Measurements from ENCODE around the gene MACO1.

The MACO1 gene

DNA sequence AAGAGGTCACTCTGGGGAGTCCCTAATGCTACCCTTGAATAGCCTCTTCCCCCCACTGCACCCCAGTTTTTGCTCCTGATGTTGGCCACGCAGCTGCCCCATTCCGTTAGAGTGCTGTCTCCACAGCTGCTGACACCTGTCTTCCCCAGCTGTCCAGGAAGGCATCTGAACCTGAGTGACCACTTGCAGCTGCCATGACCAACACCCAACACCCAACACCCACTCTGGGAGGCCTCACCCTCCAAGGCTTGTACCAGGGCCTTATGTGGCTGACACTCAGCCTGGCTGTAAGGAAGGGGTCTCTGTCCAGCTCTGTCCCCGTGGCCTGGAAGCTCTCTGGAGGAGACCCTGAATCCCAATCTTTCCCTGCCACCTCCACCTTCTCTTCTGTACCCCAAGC is 86.0 kb downstream of the MACO1 start:
- Histone ChIP-seq H3K9me3 (no peaks in the 10 kb centered on the region), H3K27ac (no peak overlapping the region), H3K4me1 (no peaks in the 10 kb centered on the region), H3K36me3 (no peaks in the 10 kb centered on the region), H3K4me3 (no peak overlapping the region), H3K27me3 (no peaks in the 10 kb centered on the region)
- TF ChIP-seq, protein P1, sequence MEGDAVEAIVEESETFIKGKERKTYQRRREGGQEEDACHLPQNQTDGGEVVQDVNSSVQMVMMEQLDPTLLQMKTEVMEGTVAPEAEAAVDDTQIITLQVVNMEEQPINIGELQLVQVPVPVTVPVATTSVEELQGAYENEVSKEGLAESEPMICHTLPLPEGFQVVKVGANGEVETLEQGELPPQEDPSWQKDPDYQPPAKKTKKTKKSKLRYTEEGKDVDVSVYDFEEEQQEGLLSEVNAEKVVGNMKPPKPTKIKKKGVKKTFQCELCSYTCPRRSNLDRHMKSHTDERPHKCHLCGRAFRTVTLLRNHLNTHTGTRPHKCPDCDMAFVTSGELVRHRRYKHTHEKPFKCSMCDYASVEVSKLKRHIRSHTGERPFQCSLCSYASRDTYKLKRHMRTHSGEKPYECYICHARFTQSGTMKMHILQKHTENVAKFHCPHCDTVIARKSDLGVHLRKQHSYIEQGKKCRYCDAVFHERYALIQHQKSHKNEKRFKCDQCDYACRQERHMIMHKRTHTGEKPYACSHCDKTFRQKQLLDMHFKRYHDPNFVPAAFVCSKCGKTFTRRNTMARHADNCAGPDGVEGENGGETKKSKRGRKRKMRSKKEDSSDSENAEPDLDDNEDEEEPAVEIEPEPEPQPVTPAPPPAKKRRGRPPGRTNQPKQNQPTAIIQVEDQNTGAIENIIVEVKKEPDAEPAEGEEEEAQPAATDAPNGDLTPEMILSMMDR (IDR thresholded peaks at IDR 0.05), result no peak
- DNase-seq, result no peak
- intact Hi-C loops (cut with DNase I; ENCODE audit: low total_unique reads), result no loop called here

DNA sequence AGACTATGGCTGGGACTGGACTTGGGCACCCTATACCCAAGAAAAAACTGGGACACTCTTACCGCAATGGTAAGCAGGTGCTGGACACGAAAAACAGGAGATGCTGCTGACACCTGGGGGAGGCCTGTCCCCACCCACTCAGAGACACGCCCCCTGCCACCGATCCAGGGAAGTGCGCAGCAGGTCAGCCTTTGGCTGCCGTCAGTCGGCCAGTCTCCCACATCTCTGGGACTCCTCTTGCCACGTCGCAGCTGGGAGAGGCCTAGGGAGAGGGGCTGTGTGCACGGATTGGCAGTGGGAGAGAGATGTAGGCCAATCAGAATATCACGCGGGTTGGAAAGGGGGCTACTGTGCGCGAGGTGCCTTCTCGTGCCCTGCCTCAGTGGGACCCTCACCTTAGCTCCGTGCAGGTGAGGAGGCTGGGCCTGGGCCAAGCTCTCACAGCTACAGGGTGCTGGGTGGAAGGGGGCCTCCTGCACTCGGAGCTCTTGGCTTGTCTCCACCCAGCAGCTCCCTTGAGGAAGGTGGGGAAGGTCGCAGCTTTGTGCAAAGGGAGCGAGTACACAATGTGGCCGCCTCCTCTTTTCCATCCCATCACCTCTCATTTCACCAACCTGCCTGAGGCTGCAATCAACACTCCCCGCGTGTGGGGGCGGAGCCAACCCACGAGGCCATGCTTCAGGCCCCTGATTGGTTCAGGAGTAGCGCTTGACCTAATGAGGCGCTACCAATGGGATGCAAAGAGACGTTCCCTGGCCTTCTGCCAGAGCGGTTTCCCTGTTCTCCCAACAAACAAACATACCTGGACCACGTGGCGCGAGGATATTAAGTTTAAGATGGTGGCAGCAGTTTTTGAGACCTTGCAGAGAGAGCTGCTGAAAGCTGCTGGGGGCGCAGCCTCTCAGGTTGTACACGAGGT is 87.0 kb downstream of the MACO1 start:
- TF ChIP-seq, protein P1 (IDR thresholded peaks at IDR 0.05), result no peak
- intact Hi-C loops (cut with DNase I; ENCODE audit: low total_unique reads), result no loop called here
- H3K27ac ChIP-seq, result no peak overlapping the region
- no peaks in the 10 kb centered on the region for H3K9me3 ChIP-seq
- H3K27me3 ChIP-seq, result no peaks in the 10 kb centered on the region
- no peak for DNase-seq
- no peaks in the 10 kb centered on the region for H3K36me3 ChIP-seq
- H3K4me1 ChIP-seq, result no peaks in the 10 kb centered on the region
- no peak overlapping the region for H3K4me3 ChIP-seq

DNA sequence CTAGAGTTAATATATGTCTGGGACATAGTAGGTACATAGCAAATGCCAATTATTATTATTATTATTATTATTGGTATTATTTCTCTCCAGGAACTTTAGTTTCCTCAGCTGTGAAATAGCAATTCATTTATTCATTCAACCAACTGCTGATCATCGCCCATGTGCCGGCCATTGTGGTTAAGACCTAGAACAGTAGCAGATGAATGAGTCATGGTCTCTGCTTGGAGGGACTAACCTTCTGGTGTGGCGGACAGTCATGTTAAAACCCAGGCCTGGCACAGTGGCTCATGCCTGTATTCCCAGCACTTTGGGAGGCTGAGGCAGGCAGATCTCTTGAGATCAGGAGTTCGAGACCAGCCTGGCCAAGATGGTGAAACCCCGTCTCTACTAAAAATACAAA is 88.9 kb downstream of the MACO1 start:
- intact Hi-C loops (cut with DNase I; ENCODE audit: low total_unique reads), result loop anchor here (5.0 kb wide), 1 partner anchor 117 kb away; no protein-coding TSS in a partner anchor

DNA sequence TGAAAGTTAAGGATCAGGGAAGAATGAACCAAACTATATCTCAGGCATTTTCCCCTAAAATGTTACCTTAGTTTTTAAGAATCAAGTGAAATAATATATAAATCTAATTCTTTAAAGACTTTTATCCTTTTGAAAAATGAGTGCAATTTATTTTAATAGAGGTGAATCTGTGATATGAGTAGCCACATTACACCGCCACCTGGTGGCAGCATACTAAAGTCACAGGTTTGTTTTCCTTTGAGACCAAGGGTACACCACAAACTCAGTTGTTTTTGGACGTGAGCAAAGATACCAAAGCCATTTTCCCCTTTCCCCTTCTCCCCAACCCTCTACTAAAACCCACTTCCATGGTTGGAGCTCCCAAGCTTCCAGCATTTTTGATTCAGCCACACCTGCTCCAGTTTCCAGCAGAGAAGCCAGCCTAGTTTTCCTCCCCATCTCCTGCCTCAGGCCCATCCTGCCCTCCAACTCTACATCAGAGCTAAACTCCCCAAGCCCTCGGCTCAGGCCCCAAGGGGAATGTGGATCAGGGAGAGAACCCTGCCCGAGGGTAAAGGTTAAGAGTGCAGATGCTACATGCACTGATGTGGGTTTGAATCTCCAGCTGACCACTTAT is 89.9 kb downstream of the MACO1 start:
- TF ChIP-seq, protein P1 (IDR thresholded peaks at IDR 0.05), result peak; percentile 80 to 83
- Histone ChIP-seq H3K36me3 (no peaks in the 10 kb centered on the region), H3K4me3 (no peak overlapping the region), H3K9me3 (no peaks in the 10 kb centered on the region), H3K27me3 (no peaks in the 10 kb centered on the region), H3K27ac (peak overlapping the region in 1 of 2 donors; percentile 7), H3K4me1 (no peaks in the 10 kb centered on the region)
- intact Hi-C loops (cut with DNase I; ENCODE audit: low total_unique reads), result loop anchor here (5.0 kb wide), 1 partner anchor 118 kb away; no protein-coding TSS in a partner anchor
- DNase-seq, result peak in 1 of 2 donors; percentile 68

More for the DNA sequence above, 88.9 kb downstream of the MACO1 start:
- TF ChIP-seq, protein P1 (IDR thresholded peaks at IDR 0.05), result no peak
- Histone ChIP-seq H3K36me3 (no peaks in the 10 kb centered on the region), H3K4me3 (no peak overlapping the region), H3K27me3 (no peaks in the 10 kb centered on the region), H3K27ac (no peak overlapping the region), H3K4me1 (no peaks in the 10 kb centered on the region), H3K9me3 (no peaks in the 10 kb centered on the region)
- DNase-seq, result no peak

DNA sequence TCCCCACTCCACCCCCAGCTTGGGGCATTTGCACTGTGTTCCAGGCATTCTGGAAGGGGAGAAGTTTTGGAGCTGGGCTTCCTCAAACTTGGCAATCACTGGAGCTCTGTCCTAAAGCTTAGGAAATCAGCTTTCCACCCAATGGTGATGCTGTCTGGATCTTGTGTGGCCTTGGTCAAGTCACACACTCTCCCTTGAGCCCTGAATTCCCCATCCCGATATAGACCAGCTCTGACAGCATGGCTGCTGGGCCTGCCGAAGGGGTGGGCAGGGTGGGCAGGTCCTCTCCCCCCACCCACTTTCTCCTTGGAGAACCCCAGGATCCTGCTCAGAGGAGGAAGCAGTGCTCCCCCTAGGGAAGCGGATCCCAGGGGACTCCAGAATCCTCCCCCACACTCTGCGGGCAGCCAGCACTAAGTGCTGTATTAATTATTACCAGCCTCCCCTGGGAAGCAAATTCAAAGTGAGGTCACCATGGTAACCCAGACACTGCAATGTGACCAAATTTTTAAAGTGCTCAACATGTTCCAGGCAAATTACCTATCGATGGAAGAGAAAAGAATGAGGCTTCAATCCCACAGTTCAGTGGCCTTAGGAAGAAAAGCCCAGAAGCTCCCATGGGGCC is 91.4 kb downstream of the MACO1 start:
- H3K27me3 ChIP-seq, result peaks cover 0 to 3% of the 10 kb centered on the region in 2 donors
- no peaks in the 10 kb centered on the region for H3K36me3 ChIP-seq
- no peak for DNase-seq
- TF ChIP-seq, protein P1 (IDR thresholded peaks at IDR 0.05), result no peak
- no peak overlapping the region for H3K27ac ChIP-seq
- intact Hi-C loops (cut with DNase I; ENCODE audit: low total_unique reads), result loop anchor here (5.0 kb wide), 1 partner anchor 120 kb away; no protein-coding TSS in a partner anchor
- H3K4me3 ChIP-seq, result no peak overlapping the region
- H3K9me3 ChIP-seq, result no peaks in the 10 kb centered on the region
- H3K4me1 ChIP-seq, result no peaks in the 10 kb centered on the region

Data from tibial artery (tissue), 4 donors.